A673 (cell line): ENCODE data around the gene KIF26B.

ENCODE experiments used
- EZH2 ChIP-seq: fragments of 200-600 bp; sonication (generic); IDR thresholded peaks from 2 replicates; pipeline ENCODE4 v1.6.1; 2017; ENCODE audit warnings: borderline replicate concordance, low read depth, mild to moderate bottlenecking, mixed read lengths, antibody characterized with exemption, low read length; ENCODE audit not compliant: poor library complexity, severe bottlenecking
- TF ChIP-seq, protein P1 (sequence below): fragments of 300-800, 200-600 bp; sonication (generic); conservative IDR thresholded peaks from 2 replicates; pipeline ENCODE4 v1.5.1; 2017; ENCODE audit warnings: low read depth, mild to moderate bottlenecking, antibody characterized with exemption, low read length, moderate library complexity, mixed read lengths

DNA sequence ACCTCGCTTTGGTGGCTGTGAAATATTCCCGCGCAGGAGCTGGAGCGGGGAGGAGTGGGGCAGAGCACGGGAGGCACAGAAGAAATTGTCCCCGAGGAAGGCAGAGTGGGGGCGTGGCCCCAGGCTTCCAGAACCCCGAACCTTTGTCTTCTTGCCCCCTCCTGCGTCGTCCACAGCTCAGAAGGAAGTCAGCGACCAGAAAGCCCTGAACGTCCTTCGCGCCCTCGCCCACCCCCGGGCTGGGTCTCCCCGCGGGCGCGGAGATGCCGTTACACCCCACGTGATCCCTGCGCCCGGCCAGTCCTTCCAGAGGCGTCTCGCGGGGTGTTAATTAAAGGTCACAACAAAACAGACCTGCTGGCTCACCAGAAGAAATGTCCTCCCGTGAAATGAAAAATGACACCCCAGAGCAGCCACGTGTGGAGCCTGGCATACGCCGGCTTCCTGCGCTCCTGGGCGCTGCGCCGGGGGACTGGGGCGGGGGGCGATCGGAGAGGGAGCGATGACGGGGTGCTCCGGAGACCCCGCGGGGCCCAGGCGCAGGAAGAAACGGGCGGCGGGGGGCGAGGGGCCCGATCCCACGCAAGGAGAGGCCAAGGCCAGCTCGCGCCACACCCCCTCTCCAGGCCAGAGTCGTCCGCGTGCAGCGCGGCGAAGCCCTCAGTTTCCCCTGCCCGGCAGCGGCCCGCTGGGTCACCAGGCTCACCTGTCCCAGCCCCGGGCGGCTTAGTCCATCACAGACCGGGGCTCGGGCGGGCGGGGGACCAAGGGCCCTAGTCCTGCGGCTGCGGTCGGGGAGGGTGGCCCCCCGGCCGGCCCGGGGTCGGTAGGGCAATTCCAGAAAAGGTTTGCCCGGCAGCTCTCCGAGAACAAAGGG lies 995 bp upstream of the KIF26B start:
- TF ChIP-seq, protein P1, sequence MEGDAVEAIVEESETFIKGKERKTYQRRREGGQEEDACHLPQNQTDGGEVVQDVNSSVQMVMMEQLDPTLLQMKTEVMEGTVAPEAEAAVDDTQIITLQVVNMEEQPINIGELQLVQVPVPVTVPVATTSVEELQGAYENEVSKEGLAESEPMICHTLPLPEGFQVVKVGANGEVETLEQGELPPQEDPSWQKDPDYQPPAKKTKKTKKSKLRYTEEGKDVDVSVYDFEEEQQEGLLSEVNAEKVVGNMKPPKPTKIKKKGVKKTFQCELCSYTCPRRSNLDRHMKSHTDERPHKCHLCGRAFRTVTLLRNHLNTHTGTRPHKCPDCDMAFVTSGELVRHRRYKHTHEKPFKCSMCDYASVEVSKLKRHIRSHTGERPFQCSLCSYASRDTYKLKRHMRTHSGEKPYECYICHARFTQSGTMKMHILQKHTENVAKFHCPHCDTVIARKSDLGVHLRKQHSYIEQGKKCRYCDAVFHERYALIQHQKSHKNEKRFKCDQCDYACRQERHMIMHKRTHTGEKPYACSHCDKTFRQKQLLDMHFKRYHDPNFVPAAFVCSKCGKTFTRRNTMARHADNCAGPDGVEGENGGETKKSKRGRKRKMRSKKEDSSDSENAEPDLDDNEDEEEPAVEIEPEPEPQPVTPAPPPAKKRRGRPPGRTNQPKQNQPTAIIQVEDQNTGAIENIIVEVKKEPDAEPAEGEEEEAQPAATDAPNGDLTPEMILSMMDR, result no peak
- TF ChIP-seq EZH2, result peak; percentile 85
